Measurements from ENCODE around the gene CXCL11.
"Not testable (repeated sequence)": the region's sequence is repeated elsewhere in the genome, so short reads cannot be mapped to it uniquely, and the experiment has no call there.

Gene CXCL11

DNA sequence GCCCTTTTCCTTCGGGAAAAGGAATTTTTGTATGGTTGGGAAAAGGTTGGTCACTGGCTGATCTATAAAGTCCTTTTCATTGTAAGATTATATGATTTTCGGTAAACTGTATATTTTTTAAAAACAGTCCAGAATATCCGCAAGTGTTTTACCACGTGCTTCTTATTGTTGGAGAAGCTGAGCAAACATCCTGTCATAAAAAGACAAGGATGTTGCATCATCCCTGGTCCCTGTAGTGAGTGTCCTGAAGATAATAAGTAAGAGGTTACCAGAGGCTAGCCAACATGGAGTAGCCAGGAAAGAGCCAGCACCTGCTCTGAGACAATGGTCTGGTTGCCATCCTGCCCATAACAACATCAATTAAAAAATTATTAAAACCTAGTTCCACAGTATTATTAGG, 33.7 kb downstream of the CXCL11 start:
- DNase-seq (ENCODE audit: low read depth in 1 of 2, low spot score in 1 of 2) = no peak

DNA sequence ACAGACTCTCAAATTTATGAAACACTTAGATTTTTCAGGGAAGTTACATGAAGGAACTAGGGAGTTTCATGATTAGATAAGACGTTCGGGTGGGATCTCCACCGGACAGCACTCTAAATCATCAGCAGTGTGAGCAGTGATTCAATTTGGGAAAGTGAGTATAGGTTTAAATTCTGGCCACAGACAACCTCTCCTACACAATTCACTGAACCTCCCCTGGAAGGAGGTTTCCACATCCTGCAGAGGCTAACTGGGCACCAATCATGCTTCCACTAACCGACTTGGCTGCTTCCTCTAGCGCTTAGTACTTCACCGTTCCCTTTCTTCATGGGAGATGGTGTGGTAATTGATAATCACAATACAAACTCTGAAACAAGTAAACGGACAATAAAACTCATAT, 34.2 kb downstream of the CXCL11 start:
- no peak for DNase-seq (ENCODE audit: low read depth in 1 of 2, low spot score in 1 of 2)

- DNase-seq (ENCODE audit: low read depth in 1 of 2, low spot score in 1 of 2) = no peak
These were observed 35.6 kb downstream of the CXCL11 start for GRCh38 chr4:76000279-76000678.

GRCh38 chr4:75998525-75999147, 37.2 kb downstream of the CXCL11 start:
- DNase-seq (ENCODE audit: low read depth in 1 of 2, low spot score in 1 of 2) = not testable (repeated sequence)

GRCh38 chr4:75997946-75998345, 37.9 kb downstream of the CXCL11 start:
- DNase-seq (ENCODE audit: low read depth in 1 of 2, low spot score in 1 of 2) = no peak

DNA sequence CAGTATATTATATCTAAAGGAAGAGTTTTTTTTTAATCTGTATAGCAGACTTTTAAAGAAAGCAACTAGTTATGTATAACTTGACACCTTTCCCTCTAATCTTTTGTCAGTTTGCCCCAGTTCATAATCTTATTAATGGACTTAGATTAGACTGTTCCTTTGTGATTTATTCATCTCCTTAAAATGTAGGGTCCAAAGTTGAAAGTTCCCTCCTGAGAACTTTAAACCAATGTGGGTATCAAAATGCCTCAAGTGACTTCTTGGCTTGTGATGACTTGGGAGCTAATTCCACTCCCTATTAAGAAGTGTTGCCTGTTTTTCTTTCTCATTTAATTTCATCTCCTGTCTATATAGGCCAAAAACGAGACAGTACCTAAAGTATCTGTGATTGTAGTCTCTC, 38.8 kb downstream of the CXCL11 start:
- DNase-seq (ENCODE audit: low read depth in 1 of 2, low spot score in 1 of 2) = no peak

- no peak for DNase-seq (ENCODE audit: low read depth in 1 of 2, low spot score in 1 of 2)
These were observed 40.1 kb downstream of the CXCL11 start for GRCh38 chr4:75995727-75996126.

GRCh38 chr4:75992462-75992861, 43.4 kb downstream of the CXCL11 start:
- no peak for DNase-seq (ENCODE audit: low read depth in 1 of 2, low spot score in 1 of 2)

DNA sequence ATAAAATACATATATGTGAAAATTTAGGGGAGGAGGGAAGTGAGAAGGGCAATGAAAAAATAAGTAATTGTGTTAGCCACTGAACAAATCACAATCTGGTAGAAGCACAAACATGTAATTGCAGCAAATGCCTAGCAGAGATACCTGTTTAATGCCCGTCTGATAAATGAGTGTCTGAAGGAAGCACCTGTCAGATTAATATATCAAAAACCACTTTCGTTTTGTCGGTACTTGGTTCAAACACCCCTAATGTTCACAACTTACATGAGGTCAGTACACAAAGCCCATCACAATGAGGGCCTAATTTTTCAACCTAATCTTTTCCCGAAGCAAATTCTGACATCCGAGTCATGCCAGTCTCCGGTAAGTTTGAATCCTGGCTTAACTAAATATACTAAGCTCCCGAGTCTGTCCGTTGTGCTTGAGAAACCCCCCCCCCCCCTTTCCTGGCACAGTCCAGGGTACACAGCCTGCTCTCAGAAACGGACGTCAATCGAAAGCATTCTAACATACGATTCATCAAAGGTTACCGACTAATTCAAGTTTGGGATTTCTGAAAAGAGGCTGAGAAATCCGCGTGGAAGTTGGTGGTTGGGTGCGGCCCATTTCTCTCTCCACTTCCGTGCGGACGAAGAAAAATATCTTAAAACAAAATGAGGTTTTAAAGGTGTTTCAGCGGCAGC, 45.9 kb downstream of the CXCL11 start:
- DNase-seq (ENCODE audit: low read depth in 1 of 2, low spot score in 1 of 2) = no peak

DNA sequence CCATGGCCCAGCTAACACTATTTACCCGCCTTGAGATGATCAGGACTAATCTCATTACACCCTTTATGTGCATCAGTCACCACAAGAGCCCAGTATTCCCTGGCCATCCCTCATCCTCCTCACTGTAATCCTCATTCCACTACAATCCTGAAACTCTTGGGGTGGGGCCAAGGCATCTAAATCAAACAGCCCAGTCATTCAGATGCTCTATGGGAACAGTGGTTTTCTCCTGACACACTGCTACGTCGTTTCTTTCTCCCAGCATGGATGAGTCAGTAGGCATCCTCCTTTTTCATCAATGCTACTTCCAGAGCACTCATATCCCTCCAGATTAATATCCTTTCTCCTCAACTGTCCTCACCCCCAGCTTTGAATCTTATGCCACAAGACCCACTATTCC, 50.8 kb downstream of the CXCL11 start:
- DNase-seq (ENCODE audit: low read depth in 1 of 2, low spot score in 1 of 2) = no peak

Measured in activated CD4-positive, alpha-beta T cell treated with anti-CD3 and anti-CD28 coated beads, Interleukin-2, amount 50 U/mL, for 24 hours (primary cell).